ENCODE results near the gene BSND.

DNA sequence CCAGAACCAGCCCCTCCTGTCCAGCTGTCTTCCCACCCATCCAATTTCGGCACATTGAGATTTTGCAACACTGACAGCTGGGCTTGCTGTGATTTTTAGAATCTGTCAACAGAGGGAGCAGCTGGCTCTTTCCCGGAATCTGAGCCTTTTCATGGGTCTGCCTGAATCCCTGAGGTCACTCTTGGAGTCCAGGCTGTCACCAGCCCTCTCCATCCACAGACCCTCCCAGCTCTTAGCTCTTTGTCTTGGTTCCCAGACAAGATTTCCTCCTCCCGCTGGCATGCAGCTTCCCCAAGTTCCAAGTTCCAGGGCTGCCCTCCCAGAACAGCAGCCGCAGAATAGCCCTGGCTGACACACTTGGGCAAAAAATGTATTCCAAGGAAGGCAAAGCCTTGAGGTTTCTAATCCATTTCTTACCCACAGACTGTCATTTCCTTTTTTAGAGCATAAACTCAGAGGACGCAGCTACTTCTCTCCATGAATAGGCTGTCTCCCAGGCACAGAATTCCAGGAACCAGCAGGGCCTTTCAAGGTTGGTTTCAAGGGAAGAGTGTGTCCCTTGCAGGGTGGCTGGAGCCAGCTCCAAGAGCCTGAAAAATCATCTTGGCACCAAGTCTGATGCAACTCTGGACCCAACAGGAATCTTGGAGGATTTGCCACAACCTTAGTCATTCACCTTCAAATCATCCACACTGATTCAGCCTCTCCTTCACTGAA lies 25.4 kb upstream of the BSND start:
- TF ChIP-seq POLR2A (IDR thresholded peaks at IDR 0.05) = no peak
- TF ChIP-seq, protein P1, sequence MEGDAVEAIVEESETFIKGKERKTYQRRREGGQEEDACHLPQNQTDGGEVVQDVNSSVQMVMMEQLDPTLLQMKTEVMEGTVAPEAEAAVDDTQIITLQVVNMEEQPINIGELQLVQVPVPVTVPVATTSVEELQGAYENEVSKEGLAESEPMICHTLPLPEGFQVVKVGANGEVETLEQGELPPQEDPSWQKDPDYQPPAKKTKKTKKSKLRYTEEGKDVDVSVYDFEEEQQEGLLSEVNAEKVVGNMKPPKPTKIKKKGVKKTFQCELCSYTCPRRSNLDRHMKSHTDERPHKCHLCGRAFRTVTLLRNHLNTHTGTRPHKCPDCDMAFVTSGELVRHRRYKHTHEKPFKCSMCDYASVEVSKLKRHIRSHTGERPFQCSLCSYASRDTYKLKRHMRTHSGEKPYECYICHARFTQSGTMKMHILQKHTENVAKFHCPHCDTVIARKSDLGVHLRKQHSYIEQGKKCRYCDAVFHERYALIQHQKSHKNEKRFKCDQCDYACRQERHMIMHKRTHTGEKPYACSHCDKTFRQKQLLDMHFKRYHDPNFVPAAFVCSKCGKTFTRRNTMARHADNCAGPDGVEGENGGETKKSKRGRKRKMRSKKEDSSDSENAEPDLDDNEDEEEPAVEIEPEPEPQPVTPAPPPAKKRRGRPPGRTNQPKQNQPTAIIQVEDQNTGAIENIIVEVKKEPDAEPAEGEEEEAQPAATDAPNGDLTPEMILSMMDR (IDR thresholded peaks at IDR 0.05) = peak in 1 of 6 experiments; percentile 17
